Measurements from ENCODE around the gene RAB11FIP4. TPM values are rescaled to one million over a fixed set of nuclear protein-coding genes. Genes with fewer than 3 reads are reported as not detected.
A peak's percentile ranks its signal among the peaks of the same experiment; 100 is the strongest.

RAB11FIP4 gene
- total RNA-seq, 2 donors from 2014 or later = 22.5 to 30.8 TPM

DNA sequence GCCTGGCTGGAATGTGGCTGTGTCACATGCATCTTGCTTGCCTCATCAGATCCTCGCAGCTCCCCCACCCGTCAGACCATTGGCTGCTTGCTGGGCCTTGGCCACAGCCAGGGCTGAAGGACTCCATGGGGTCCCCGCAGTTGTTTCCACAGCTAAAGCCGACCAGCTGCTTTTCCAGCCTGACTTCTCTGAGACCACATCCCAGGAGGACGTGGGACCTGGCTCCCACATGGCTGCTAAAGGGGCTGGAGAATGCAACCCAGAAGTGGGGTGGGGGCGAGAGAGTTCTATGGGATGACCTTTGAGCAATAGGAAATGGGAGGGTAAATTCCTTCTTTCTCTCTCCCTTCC is 193.8 kb downstream of the RAB11FIP4 start:
- H3K4me3 ChIP-seq = no peak overlapping the region
- no peaks in the 10 kb centered on the region for H3K9me3 ChIP-seq
- 91% methylated on average over 6 of the region's 6 CpGs for WGBS
- no peak for DNase-seq (ENCODE audit: low spot score)
- no peak overlapping the region for H3K27ac ChIP-seq
- peaks cover 10% of the 10 kb centered on the region for H3K4me1 ChIP-seq (replicated peaks)
- no peaks in the 10 kb centered on the region for H3K36me3 ChIP-seq
- intact Hi-C loops (cut with DNase I) = no loop called here
- no peak for TF ChIP-seq POLR2A (IDR thresholded peaks at IDR 0.05)
- no peak for TF ChIP-seq POLR2AphosphoS5 (IDR thresholded peaks at IDR 0.05)
- TF ChIP-seq, protein P1, sequence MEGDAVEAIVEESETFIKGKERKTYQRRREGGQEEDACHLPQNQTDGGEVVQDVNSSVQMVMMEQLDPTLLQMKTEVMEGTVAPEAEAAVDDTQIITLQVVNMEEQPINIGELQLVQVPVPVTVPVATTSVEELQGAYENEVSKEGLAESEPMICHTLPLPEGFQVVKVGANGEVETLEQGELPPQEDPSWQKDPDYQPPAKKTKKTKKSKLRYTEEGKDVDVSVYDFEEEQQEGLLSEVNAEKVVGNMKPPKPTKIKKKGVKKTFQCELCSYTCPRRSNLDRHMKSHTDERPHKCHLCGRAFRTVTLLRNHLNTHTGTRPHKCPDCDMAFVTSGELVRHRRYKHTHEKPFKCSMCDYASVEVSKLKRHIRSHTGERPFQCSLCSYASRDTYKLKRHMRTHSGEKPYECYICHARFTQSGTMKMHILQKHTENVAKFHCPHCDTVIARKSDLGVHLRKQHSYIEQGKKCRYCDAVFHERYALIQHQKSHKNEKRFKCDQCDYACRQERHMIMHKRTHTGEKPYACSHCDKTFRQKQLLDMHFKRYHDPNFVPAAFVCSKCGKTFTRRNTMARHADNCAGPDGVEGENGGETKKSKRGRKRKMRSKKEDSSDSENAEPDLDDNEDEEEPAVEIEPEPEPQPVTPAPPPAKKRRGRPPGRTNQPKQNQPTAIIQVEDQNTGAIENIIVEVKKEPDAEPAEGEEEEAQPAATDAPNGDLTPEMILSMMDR (IDR thresholded peaks at IDR 0.05) = no peak
- no peaks in the 10 kb centered on the region for H3K27me3 ChIP-seq (replicated peaks; ENCODE audit: insufficient read depth)

DNA sequence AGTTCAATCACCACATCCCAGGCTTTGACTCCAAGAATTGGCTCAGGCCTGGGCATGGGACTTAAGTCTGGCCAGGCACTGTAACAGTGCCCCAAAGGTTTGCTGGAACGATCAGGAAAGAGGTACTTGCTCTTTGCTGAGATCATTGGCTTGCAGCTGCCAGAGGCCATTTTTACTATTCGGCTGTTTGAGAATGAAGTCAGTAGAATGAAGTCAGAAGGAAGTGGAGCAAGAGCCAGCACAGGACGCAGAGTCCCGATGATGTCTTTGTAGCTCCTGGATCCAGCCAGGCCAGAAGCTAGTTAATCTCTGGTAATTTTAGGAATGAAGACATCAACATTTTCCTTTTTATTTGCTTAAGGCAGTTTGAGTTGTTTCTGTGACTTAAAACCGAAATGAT is 195.5 kb downstream of the RAB11FIP4 start:
- 41% methylated on average over 5 of the region's 5 CpGs for WGBS

DNA sequence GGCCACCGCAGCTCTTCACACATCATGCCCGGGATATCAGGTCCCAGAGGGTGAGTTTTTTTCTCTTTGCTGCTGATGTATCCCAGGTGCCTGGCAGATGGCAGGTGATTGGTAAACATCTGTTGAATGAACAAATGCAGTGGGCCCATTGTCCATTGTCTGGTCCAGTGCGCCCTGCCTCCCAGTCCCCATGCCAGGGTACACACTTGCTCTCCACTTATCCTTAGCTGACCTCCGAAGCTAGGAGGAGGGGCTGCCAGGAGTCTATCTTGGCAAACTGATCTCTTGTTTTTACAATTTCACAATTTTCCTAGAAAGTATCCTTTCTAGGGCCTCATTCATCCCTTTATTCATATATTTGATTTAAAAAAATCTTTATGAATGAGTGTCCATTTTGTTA is 196.0 kb downstream of the RAB11FIP4 start:
- intact Hi-C loops (cut with DNase I) = no loop called here
- H3K4me3 ChIP-seq = no peak overlapping the region
- H3K27ac ChIP-seq = no peak overlapping the region
- TF ChIP-seq, protein P1 (IDR thresholded peaks at IDR 0.05) = no peak
- no peak for TF ChIP-seq POLR2A (IDR thresholded peaks at IDR 0.05)
- H3K36me3 ChIP-seq = no peaks in the 10 kb centered on the region
- no peaks in the 10 kb centered on the region for H3K27me3 ChIP-seq (replicated peaks; ENCODE audit: insufficient read depth)
- 82% methylated on average over 4 of the region's 4 CpGs for WGBS
- DNase-seq (ENCODE audit: low spot score) = no peak
- H3K4me1 ChIP-seq (replicated peaks) = no peaks in the 10 kb centered on the region
- no peaks in the 10 kb centered on the region for H3K9me3 ChIP-seq

More for the DNA sequence above, 195.5 kb downstream of the RAB11FIP4 start:
- no peak overlapping the region for H3K4me3 ChIP-seq
- H3K9me3 ChIP-seq = no peaks in the 10 kb centered on the region
- intact Hi-C loops (cut with DNase I) = no loop called here
- H3K4me1 ChIP-seq (replicated peaks) = no peaks in the 10 kb centered on the region
- no peak overlapping the region for H3K27ac ChIP-seq
- TF ChIP-seq POLR2A (IDR thresholded peaks at IDR 0.05) (no peak), POLR2AphosphoS5 (IDR thresholded peaks at IDR 0.05) (no peak)
- TF ChIP-seq, protein P1 (IDR thresholded peaks at IDR 0.05) = no peak
- H3K36me3 ChIP-seq = no peaks in the 10 kb centered on the region
- H3K27me3 ChIP-seq (replicated peaks; ENCODE audit: insufficient read depth) = no peaks in the 10 kb centered on the region
- no peak for DNase-seq (ENCODE audit: low spot score)

MicroRNA genes within 50 kb of the gene (microRNA counts, 767-probe panel; counts per million panel counts)
- microRNA hsa-miR-193a-3p (431 to 2,000 counts per million in 2 donors), microRNA hsa-miR-193a-5p (2,646 to 3,028 counts per million in 2 donors)

Small RNAs within 50 kb of the gene (microRNA-seq; reads per million reads assigned to microRNA genes)
- gene MIR193A (1,621 reads per million, percentile 90 among the genes with 10 or more reads in this experiment), gene MIR365B (5.5 reads per million, percentile 44 among the genes with 10 or more reads in this experiment), gene MIR4725 (6.5 reads per million, percentile 47 among the genes with 10 or more reads in this experiment)

Small RNAs within 50 kb of the gene (small RNA-seq; reads per million reads assigned to genes)
- 3.4 to 4.7 reads per million in 2 donors for gene MIR193A
- 0 reads per million in 2 donors for gene MIR4725
- gene RN7SL45P = 0 reads per million in 2 donors
- 0 reads per million in 2 donors for gene RN7SL79P
- gene RNU6ATAC7P = 0 reads per million in 2 donors

Other genes starting within 250 kb of the RAB11FIP4 start
- gene OMG, start 94.4 kb upstream of the RAB11FIP4 start, total RNA-seq = not detected
- gene EVI2B, start 77.6 kb upstream of the RAB11FIP4 start, total RNA-seq = 1 to 10 TPM; 4.6 to 8.9 TPM
- 1 to 10 TPM; 2.6 to 4.9 TPM for gene EVI2A, start 70.1 kb upstream of the RAB11FIP4 start, total RNA-seq

All from prostate gland (tissue), 2 donors.